Neural progenitor cell (in vitro differentiated cells): Measurements from ENCODE around the gene ANTXRL.

Source experiments
- CTCF ChIP-seq: fragments of 200-600 bp; sonication (generic); IDR thresholded peaks from 2 replicates; pipeline ENCODE4 v1.5.1; 2017; ENCODE audit warnings: antibody characterized with exemption, mild to moderate bottlenecking
- EZH2 ChIP-seq: fragments of 200-600 bp; sonication (generic); IDR thresholded peaks from 2 replicates; pipeline ENCODE4 v1.6.1; 2017; ENCODE audit warnings: antibody characterized with exemption, mild to moderate bottlenecking, moderate library complexity

GRCh38 chr10:46298477-46299285 is 11.9 kb downstream of the ANTXRL start:
- TF ChIP-seq CTCF = no peak
- no peak for TF ChIP-seq EZH2
